H1 (cell line): ENCODE measurements around the gene TMEM63C. TPM values are rescaled to one million over a fixed set of nuclear protein-coding genes. Genes with fewer than 3 reads are reported as not detected.

Source experiments
- CHD2 ChIP-seq: IDR thresholded peaks from 2 replicates; pipeline ENCODE4 v1.6.1; 2012; ENCODE audit warnings: low read length, improper control_type of control experiment
- EZH2 ChIP-seq: fragments of 200-600 bp; sonication (generic); IDR thresholded peaks from 2 replicates; pipeline ENCODE4 v1.7.1; 2012; ENCODE audit warnings: low read depth, mild to moderate bottlenecking, moderate library complexity, low read length, inconsistent platforms; ENCODE audit not compliant: severe bottlenecking
- GTF2F1 ChIP-seq: IDR thresholded peaks from 2 replicates; pipeline ENCODE4 v1.6.1; 2012; ENCODE audit warnings: low read depth, low read length, improper control_type of control experiment, borderline replicate concordance
- HDAC6 ChIP-seq: IDR thresholded peaks from one replicate; pipeline ENCODE4 v1.7.1; 2012; ENCODE audit warnings: low read depth, mild to moderate bottlenecking, inconsistent platforms, low read length, moderate library complexity
- MAFK ChIP-seq: IDR thresholded peaks from 2 replicates; pipeline ENCODE4 v1.6.1; 2012; ENCODE audit warnings: low read depth, mild to moderate bottlenecking, improper control_type of control experiment, low read length
- NANOG ChIP-seq: IDR thresholded peaks from 2 replicates; pipeline ENCODE4 v1.6.1; 2011; ENCODE audit warnings: low read length, low read depth, mild to moderate bottlenecking, inconsistent platforms; ENCODE audit not compliant: insufficient read depth, poor library complexity, severe bottlenecking
- PHF8 ChIP-seq: fragments of 200-600 bp; sonication (generic); conservative IDR thresholded peaks from 2 replicates; pipeline ENCODE4 v1.7.1; 2012; ENCODE audit warnings: low read depth, mild to moderate bottlenecking, inconsistent platforms, low read length, moderate library complexity
- POLR2AphosphoS5 ChIP-seq: IDR thresholded peaks from 2 replicates; pipeline ENCODE4 v1.6.1; 2011; ENCODE audit warnings: low read depth, low read length
- SRF ChIP-seq: IDR thresholded peaks from 2 replicates; pipeline ENCODE4 v1.6.1; 2011; ENCODE audit warnings: mild to moderate bottlenecking, low read depth, low read length, moderate library complexity
- TAF1 ChIP-seq: IDR thresholded peaks from 2 replicates; pipeline ENCODE4 v1.6.1; 2011; ENCODE audit warnings: mild to moderate bottlenecking, low read depth, low read length
- polyA plus RNA-seq, 7 experiments: library from polyadenylated mRNA; depleted of rRNA in 3 of 7; stranded (reverse) in 5 of 7; unstranded in 2 of 7; fragments of >200 nt in 5 of 7; fragments of 200-250 nt in 2 of 7; gene quantifications; 1 replicate in 5 of 7; 2 replicates in 1 of 7; 4 replicates in 1 of 7; pipeline versions ENCODE4 v1.2.1 to v1.2.3, GENCODE V29; 2011 to 2013; ENCODE audit warnings: missing spikeins in 2 of 7, mixed read lengths in 2 of 7
- total RNA-seq: library from RNA; stranded (reverse); fragmentation: NEBNext Ultra II Directional; extraction: Animal tissue kit (Norgen Biotek cat#: 25700); gene quantifications from 2 replicates; pipeline ENCODE4 v1.2.1, GENCODE V29; 2021
- TF ChIP-seq, protein P1 (sequence below): IDR thresholded peaks from 2 replicates; pipeline ENCODE4 v1.6.1; 2011; ENCODE audit warnings: low read length, improper control_type of control experiment
- TF ChIP-seq, protein P2 (sequence below), 3 experiments: IDR thresholded peaks; 1 replicate in 2 of 3; 2 replicates in 1 of 3; pipeline versions ENCODE4 v1.5.1 to v1.6.1; 2011; ENCODE audit warnings: low read length in 3 of 3, mild to moderate bottlenecking in 3 of 3, inconsistent platforms in 2 of 3, low read depth in 1 of 3, moderate library complexity in 1 of 3; ENCODE audit not compliant: insufficient read depth in 1 of 3; ENCODE audit errors: control extremely low read depth in 1 of 3

Gene TMEM63C
- total and polyA plus RNA-seq, 2 of the 8 experiments (the other 6 are each of a cell fraction or from before 2014, with no cell fraction given) = 3.0 to 7.6 TPM

DNA sequence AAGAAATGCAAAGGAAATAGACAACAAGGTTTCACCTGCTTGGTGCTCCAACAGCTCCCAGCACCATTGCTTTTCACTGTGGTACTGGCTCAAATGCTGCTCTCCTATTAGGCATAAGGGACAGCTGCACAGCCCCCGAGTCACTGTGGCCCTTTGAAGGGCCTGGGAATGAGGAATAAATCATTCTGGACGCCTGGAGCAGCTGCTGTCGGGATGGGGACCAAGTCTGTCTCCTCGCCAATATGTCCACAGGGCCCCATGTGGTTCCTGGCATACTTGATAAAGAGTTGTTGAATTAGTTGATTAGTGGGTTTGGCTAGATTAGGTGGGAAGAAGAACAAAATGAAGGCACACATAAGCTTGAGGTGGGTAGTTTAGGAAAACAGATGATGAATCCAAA lies 102.5 kb downstream of the TMEM63C start (continued):
- TF ChIP-seq, protein P1, sequence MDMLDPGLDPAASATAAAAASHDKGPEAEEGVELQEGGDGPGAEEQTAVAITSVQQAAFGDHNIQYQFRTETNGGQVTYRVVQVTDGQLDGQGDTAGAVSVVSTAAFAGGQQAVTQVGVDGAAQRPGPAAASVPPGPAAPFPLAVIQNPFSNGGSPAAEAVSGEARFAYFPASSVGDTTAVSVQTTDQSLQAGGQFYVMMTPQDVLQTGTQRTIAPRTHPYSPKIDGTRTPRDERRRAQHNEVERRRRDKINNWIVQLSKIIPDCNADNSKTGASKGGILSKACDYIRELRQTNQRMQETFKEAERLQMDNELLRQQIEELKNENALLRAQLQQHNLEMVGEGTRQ = no peak
- TF ChIP-seq NANOG (no peak), HDAC6 (no peak), SRF (no peak), CHD2 (no peak), POLR2AphosphoS5 (no peak), TAF1 (no peak), MAFK (no peak), GTF2F1 (no peak), EZH2 (no peak), PHF8 (no peak)
- TF ChIP-seq, protein P2, sequence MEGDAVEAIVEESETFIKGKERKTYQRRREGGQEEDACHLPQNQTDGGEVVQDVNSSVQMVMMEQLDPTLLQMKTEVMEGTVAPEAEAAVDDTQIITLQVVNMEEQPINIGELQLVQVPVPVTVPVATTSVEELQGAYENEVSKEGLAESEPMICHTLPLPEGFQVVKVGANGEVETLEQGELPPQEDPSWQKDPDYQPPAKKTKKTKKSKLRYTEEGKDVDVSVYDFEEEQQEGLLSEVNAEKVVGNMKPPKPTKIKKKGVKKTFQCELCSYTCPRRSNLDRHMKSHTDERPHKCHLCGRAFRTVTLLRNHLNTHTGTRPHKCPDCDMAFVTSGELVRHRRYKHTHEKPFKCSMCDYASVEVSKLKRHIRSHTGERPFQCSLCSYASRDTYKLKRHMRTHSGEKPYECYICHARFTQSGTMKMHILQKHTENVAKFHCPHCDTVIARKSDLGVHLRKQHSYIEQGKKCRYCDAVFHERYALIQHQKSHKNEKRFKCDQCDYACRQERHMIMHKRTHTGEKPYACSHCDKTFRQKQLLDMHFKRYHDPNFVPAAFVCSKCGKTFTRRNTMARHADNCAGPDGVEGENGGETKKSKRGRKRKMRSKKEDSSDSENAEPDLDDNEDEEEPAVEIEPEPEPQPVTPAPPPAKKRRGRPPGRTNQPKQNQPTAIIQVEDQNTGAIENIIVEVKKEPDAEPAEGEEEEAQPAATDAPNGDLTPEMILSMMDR (IDR thresholded peaks at IDR 0.05; ENCODE audit: control extremely low read depth in 1 of 3, insufficient read depth in 1 of 3, low read depth in 1 of 3, low read length in 3 of 3) = no peak
